Activated naive CD8-positive, alpha-beta T cell treated with anti-CD3 and anti-CD28 coated beads for 36 hours (primary cell): ENCODE data around the gene ITPRIP. TPM values are rescaled to one million over a fixed set of nuclear protein-coding genes. Genes with fewer than 3 reads are reported as not detected.
A peak's percentile ranks its signal among the peaks of the same experiment; 100 is the strongest.

ENCODE experiments used
- DNase-seq: peaks from one replicate; pipeline ENCODE4 v3.0.0; 2021
- H3K27ac Mint-ChIP-seq: one replicate; pipeline ENCODE4 v1.8.0; 2022; ENCODE audit warnings: mild to moderate bottlenecking, moderate library complexity, mixed read lengths
- H3K27me3 Mint-ChIP-seq: one replicate; pipeline ENCODE4 v1.8.0; 2022; ENCODE audit warnings: mild to moderate bottlenecking, mixed read lengths
- H3K36me3 Mint-ChIP-seq: one replicate; pipeline ENCODE4 v1.8.0; 2021; ENCODE audit warnings: mild to moderate bottlenecking, mixed read lengths
- H3K4me1 Mint-ChIP-seq: one replicate; pipeline ENCODE4 v1.8.0; 2021; ENCODE audit warnings: mixed read lengths
- H3K4me3 Mint-ChIP-seq: one replicate; pipeline ENCODE4 v1.8.0; 2022; ENCODE audit warnings: mild to moderate bottlenecking, moderate library complexity, mixed read lengths
- H3K9me3 Mint-ChIP-seq: one replicate; pipeline ENCODE4 v1.8.0; 2022; ENCODE audit warnings: mixed read lengths
- total RNA-seq, 2 experiments: library from RNA; stranded (reverse); gene quantifications; one replicate each; pipeline ENCODE4 v1.2.3, GENCODE V29; 2021

Gene ITPRIP
- total RNA-seq, 2 experiments from 2014 or later: 18.8 to 19.4 TPM

DNA sequence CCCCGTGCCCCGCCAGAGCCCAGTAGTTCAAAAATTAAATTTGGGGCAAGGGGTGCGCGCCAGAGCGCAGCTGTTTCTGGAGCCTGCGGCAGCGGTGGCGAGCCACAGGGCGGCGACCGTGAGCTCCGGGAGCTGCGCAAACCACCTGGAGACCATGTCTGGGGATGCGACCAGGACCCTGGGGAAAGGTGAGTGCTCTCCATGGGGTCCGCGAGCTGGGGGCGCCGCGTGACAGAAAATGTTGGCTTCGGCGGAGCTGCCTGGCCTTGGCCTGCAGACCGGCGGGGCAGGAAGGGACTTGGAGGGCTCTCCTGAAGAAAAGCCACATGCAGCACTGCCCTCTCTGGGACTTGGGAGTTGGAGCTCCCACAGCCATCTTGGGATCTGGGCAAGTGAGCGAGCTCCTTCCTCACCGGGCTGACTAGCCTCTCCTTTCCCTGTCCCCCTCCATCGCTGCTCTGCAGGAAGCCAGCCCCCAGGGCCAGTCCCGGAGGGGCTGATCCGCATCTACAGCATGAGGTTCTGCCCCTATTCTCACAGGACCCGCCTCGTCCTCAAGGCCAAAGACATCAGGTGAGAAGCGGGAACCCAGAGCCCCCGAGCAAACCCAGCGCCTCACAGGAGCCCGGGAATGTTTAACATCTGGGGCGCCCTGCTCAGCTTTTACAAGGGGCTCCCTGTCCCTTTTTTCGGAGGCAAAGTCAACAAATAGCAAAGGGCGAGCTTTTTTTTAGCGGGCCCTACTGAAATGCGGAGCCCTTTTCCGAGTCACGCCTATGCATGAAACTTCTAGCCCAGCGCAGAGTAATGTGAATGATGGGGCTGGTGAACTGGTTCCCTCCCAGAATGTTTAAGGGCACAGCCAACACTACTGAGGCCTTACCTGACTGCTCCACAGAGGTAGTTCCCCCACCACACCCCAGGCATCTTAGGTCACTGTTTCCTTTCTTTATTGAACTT is 63.2 kb downstream of the ITPRIP start:
- Mint-ChIP-seq H3K9me3 (no peaks in the 10 kb centered on the region), H3K36me3 (no peaks in the 10 kb centered on the region), H3K4me3 (peak overlapping the region; percentile 67), H3K27me3 (peaks cover 19% of the 10 kb centered on the region), H3K27ac (no peak overlapping the region), H3K4me1 (peaks cover 6% of the 10 kb centered on the region)
- peak; percentile 57 for DNase-seq

DNA sequence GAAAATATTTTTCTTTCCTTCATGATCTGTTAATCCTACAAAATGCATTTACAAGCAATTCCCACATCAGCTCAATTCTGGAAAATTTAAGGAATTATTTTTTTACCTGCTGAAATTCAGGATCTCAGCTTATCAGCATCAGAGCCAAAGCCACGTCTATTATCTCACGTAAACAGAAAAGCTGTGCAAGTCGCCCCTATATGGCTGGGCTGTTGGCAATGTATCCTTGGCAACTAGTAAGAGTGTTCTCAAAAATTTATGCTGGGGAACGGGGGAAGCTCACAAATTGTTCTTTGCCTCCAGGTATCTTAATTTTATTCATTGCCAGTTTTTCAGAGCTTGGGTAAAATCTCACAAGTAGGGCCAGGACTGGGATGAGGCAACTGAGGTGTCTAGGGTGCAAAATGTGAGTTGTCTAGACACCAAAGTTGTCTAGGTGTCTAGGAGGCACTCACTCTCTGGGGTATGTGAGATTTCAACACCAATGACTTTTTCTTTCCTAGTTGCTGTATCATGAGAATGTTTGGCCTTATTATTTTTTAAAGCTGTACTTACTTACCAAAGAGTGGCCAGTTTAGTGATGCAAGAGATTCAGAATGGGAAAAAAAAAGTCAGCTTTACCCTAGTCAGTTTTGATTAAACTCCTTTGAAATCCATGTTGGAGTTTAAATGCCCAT is 64.2 kb downstream of the ITPRIP start:
- Mint-ChIP-seq H3K4me1 (peaks cover 9% of the 10 kb centered on the region), H3K9me3 (no peaks in the 10 kb centered on the region), H3K4me3 (no peak overlapping the region), H3K36me3 (no peaks in the 10 kb centered on the region), H3K27me3 (peaks cover 19% of the 10 kb centered on the region), H3K27ac (no peak overlapping the region)
- DNase-seq: no peak

DNA sequence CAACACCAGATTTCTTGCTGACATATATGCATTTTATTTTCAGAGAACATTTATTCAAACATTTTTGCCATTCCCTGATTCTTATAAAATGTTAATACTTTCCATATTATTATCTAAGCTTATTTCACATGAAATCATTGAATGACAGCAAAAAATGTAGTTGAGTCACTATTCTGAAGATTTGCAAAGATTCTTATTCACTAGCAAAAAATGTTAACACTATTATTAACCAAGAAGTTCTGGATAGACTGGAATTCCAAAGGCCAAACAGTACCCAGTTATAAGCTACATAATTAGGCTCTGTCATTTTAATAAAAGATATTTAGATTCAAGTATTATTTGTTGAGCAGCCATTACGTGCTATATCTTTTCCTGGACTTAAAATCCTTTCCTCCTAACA is 65.0 kb downstream of the ITPRIP start:
- DNase-seq: no peak
- H3K9me3 Mint-ChIP-seq: no peaks in the 10 kb centered on the region
- no peak overlapping the region for H3K4me3 Mint-ChIP-seq
- no peak overlapping the region for H3K27ac Mint-ChIP-seq
- H3K27me3 Mint-ChIP-seq: peaks cover 19% of the 10 kb centered on the region
- peaks cover 9% of the 10 kb centered on the region for H3K4me1 Mint-ChIP-seq
- peaks cover 5% of the 10 kb centered on the region for H3K36me3 Mint-ChIP-seq

- peak within 1 kb of the TSS; percentile 90 for H3K4me3 Mint-ChIP-seq
- peaks cover 35% of the 10 kb centered on the region for H3K4me1 Mint-ChIP-seq
- H3K9me3 Mint-ChIP-seq: no peaks in the 10 kb centered on the region
- peak within 1 kb of the TSS; percentile 97 for H3K27ac Mint-ChIP-seq
- no peaks in the 10 kb centered on the region for H3K27me3 Mint-ChIP-seq
- peaks cover 38% of the 10 kb centered on the region for H3K36me3 Mint-ChIP-seq
- peak; percentile 99 for DNase-seq
Measured at GRCh38 chr10:104268713-104269645, 69.3 kb downstream of the ITPRIP start, which contains the start of gene GSTO2. Gene GSTO2 (plus strand): TSS chr10:104269184. CDS start chr10:104274916, 5,732 bp downstream.

GRCh38 chr10:104268405-104268712 is 69.9 kb downstream of the ITPRIP start:
- H3K27me3 Mint-ChIP-seq: no peaks in the 10 kb centered on the region
- peaks cover 42% of the 10 kb centered on the region for H3K36me3 Mint-ChIP-seq

GRCh38 chr10:104267721-104268404 is 70.4 kb downstream of the ITPRIP start:
- H3K36me3 Mint-ChIP-seq: peaks cover 42% of the 10 kb centered on the region
- no peaks in the 10 kb centered on the region for H3K9me3 Mint-ChIP-seq
- no peaks in the 10 kb centered on the region for H3K27me3 Mint-ChIP-seq
- H3K4me3 Mint-ChIP-seq: peak overlapping the region; percentile 90
- peak overlapping the region; percentile 97 for H3K27ac Mint-ChIP-seq
- DNase-seq: peak; percentile 30
- peaks cover 39% of the 10 kb centered on the region for H3K4me1 Mint-ChIP-seq

More at GRCh38 chr10:104268405-104268712, 69.9 kb downstream of the ITPRIP start:
- H3K27ac Mint-ChIP-seq: peak overlapping the region; percentile 97
- no peaks in the 10 kb centered on the region for H3K9me3 Mint-ChIP-seq
- no peak for DNase-seq
- H3K4me3 Mint-ChIP-seq: peak overlapping the region; percentile 90
- H3K4me1 Mint-ChIP-seq: peaks cover 39% of the 10 kb centered on the region

GRCh38 chr10:104264783-104265182 is 73.5 kb downstream of the ITPRIP start:
- peaks cover 67% of the 10 kb centered on the region for H3K36me3 Mint-ChIP-seq

GRCh38 chr10:104262055-104262454 is 76.2 kb downstream of the ITPRIP start:
- peak overlapping the region; percentile 4 for H3K4me3 Mint-ChIP-seq
- H3K9me3 Mint-ChIP-seq: no peaks in the 10 kb centered on the region
- H3K27ac Mint-ChIP-seq: peak overlapping the region; percentile 92
- peaks cover 68% of the 10 kb centered on the region for H3K36me3 Mint-ChIP-seq
- peaks cover 76% of the 10 kb centered on the region for H3K4me1 Mint-ChIP-seq
- no peak for DNase-seq
- no peaks in the 10 kb centered on the region for H3K27me3 Mint-ChIP-seq

More at GRCh38 chr10:104264783-104265182, 73.5 kb downstream of the ITPRIP start:
- no peak overlapping the region for H3K27ac Mint-ChIP-seq
- H3K27me3 Mint-ChIP-seq: no peaks in the 10 kb centered on the region
- peaks cover 66% of the 10 kb centered on the region for H3K4me1 Mint-ChIP-seq
- no peaks in the 10 kb centered on the region for H3K9me3 Mint-ChIP-seq
- H3K4me3 Mint-ChIP-seq: no peak overlapping the region
- DNase-seq: no peak

DNA sequence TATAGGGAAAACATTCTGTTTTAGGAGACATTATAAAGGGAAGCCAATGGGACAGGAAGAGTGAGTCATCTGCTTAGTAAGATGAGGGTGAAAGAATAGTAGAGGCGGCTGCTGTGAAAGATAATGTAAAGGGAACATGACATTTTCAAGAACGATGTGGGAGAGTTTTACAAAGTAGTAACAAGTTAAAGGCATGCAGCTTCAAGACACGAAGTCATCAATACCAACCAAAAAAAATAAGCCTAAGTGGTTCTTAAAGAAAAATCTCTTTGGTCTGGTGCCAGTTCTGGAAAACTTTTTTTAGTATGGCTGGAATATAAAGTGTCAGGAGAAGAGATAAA is 77.5 kb downstream of the ITPRIP start:
- Mint-ChIP-seq H3K9me3 (no peaks in the 10 kb centered on the region), H3K4me1 (peaks cover 76% of the 10 kb centered on the region), H3K27ac (peak overlapping the region; percentile 92), H3K27me3 (no peaks in the 10 kb centered on the region), H3K4me3 (peak overlapping the region; percentile 69), H3K36me3 (peaks cover 66% of the 10 kb centered on the region)
- no peak for DNase-seq

GRCh38 chr10:104259999-104260774 is 78.1 kb downstream of the ITPRIP start:
- Mint-ChIP-seq H3K4me3 (peak overlapping the region; percentile 69), H3K4me1 (peaks cover 71% of the 10 kb centered on the region), H3K9me3 (no peaks in the 10 kb centered on the region), H3K27ac (peak overlapping the region; percentile 92), H3K36me3 (peaks cover 64% of the 10 kb centered on the region), H3K27me3 (no peaks in the 10 kb centered on the region)
- no peak for DNase-seq

Other genes with a start within 250 kb of the ITPRIP start
- gene SFR1, start 216.3 kb downstream of the ITPRIP start, total RNA-seq: 10 to 100 TPM; 17.6 to 19.6 TPM
- gene CFAP43, start 106.1 kb downstream of the ITPRIP start, total RNA-seq: not detected
- gene GSTO1, start 83.6 kb downstream of the ITPRIP start, total RNA-seq: 100 to 1,000 TPM; 148 to 153 TPM
- 1 to 10 TPM; 1.5 to 2.5 TPM for gene GSTO2, start 69.3 kb downstream of the ITPRIP start, total RNA-seq
- gene CFAP58, start 15.4 kb upstream of the ITPRIP start, total RNA-seq: under 1 TPM; 0.34 to 0.41 TPM